ENCODE data around the gene TPP1. TPM values are rescaled to one million over a fixed set of nuclear protein-coding genes. Genes with fewer than 3 reads are reported as not detected.

TPP1 gene
- total RNA-seq, 1 donor from 2014 or later, result 72.4 TPM

DNA sequence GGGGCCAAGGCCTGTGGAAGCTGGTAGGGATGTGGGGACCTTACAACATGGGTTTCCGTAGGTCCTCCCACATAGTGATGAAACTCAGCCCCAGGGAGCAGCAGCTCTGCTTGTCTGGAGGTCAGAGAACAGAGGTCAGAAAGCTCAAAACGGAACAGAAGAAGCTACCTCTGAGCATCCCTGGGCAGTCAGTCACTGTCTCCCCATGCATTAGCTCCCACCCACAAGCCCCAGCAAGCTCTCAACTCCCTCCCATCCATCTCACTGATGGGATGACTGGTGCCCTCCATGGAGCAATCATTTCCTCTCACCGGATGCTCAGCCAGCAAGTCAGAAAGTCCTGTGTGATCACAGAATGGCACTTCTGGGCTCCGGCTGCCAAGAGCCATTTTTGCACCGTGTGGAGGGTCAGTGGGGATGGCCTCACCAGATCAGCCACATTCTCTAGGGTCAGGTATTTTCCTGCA is 1.9 kb downstream of the TPP1 start:
- Histone ChIP-seq H3K27me3 (ENCODE audit: control insufficient read depth, insufficient read depth, low read length) (no peaks in the 10 kb centered on the region), H3K4me3 (ENCODE audit: low read depth, low read length) (no peak overlapping the region), H3K36me3 (ENCODE audit: control insufficient read depth, insufficient read depth, low read length) (peaks cover 1% of the 10 kb centered on the region)
- TF ChIP-seq, protein P1, sequence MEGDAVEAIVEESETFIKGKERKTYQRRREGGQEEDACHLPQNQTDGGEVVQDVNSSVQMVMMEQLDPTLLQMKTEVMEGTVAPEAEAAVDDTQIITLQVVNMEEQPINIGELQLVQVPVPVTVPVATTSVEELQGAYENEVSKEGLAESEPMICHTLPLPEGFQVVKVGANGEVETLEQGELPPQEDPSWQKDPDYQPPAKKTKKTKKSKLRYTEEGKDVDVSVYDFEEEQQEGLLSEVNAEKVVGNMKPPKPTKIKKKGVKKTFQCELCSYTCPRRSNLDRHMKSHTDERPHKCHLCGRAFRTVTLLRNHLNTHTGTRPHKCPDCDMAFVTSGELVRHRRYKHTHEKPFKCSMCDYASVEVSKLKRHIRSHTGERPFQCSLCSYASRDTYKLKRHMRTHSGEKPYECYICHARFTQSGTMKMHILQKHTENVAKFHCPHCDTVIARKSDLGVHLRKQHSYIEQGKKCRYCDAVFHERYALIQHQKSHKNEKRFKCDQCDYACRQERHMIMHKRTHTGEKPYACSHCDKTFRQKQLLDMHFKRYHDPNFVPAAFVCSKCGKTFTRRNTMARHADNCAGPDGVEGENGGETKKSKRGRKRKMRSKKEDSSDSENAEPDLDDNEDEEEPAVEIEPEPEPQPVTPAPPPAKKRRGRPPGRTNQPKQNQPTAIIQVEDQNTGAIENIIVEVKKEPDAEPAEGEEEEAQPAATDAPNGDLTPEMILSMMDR (IDR thresholded peaks at IDR 0.05; ENCODE audit: insufficient read depth, low read length, poor library complexity, severe bottlenecking), result no peak
- no peak for DNase-seq (ENCODE audit: low read depth)

DNA sequence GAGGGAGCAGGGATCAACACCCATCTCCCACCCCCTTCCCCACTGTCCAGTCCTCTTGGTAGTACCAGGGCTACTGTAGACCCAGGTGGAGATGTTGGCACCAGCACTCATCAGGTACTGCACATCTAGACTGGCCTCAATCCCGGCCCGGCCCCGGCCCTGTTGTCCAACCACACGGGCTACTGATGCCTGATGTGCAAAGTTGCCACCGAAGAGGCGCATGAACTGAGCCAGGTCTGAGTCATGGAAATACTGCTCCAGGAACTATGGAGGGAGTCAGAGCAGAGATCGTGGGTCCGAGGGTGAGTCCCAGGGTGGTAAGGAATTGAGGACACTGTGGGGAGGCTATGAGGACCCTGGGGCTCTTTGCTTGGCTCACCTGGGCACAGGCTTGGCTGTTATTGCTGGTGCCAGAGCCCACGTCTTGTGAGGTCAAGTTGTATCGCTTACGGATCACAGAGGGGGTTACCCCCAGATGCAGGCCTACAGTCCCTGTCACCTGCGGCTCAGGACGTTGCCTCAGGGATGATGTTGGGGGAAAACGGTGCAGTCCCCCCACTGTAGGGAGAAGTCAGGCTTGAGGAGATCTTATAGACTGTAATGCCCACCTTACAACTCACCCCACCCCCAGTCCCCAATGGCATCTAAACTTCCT is 2.5 kb downstream of the TPP1 start:
- no peak for DNase-seq (ENCODE audit: low read depth)
- H3K27me3 ChIP-seq (ENCODE audit: control insufficient read depth, insufficient read depth, low read length), result no peaks in the 10 kb centered on the region
- TF ChIP-seq, protein P1 (IDR thresholded peaks at IDR 0.05; ENCODE audit: insufficient read depth, low read length, poor library complexity, severe bottlenecking), result no peak
- H3K36me3 ChIP-seq (ENCODE audit: control insufficient read depth, insufficient read depth, low read length), result peaks cover 1% of the 10 kb centered on the region
- no peak overlapping the region for H3K4me3 ChIP-seq (ENCODE audit: low read depth, low read length)

DNA sequence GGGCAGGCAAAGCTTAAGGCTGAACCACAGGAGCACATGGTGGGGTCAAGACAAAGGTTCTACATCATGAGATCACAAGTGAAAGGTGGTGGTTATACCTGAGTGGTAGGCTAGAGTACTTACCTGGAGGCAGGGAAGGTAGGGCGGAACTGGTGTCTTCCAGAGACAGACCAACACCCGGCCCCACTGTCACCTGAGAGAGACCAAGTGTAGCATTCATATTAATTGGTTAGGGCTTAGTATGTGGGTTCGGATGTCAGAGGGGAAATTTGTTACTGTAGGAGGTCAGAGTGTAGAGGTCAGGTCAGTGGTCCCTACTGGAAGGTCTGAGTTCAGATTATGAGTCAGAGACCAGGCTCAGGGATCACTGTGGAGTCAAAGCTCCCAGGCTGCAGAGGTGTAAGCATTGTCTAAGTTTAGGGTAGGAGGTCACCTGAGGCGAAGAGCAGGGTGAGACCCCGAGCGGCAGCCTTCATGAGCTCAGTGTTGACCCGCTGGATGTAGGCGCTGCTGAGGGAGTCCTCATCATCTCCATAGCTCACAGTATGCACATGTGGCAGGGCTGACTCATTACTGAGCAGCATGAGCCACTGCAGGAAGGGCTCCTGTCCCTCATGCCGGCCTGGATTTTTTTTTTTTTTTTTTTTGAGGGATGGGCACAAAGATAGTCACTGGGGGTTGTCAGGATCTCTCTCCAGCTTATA is 3.2 kb downstream of the TPP1 start:
- no peak for DNase-seq (ENCODE audit: low read depth)
- TF ChIP-seq, protein P1 (IDR thresholded peaks at IDR 0.05; ENCODE audit: insufficient read depth, low read length, poor library complexity, severe bottlenecking), result no peak
- Histone ChIP-seq H3K4me3 (ENCODE audit: low read depth, low read length) (no peak overlapping the region), H3K36me3 (ENCODE audit: control insufficient read depth, insufficient read depth, low read length) (peaks cover 1% of the 10 kb centered on the region), H3K27me3 (ENCODE audit: control insufficient read depth, insufficient read depth, low read length) (no peaks in the 10 kb centered on the region)

DNA sequence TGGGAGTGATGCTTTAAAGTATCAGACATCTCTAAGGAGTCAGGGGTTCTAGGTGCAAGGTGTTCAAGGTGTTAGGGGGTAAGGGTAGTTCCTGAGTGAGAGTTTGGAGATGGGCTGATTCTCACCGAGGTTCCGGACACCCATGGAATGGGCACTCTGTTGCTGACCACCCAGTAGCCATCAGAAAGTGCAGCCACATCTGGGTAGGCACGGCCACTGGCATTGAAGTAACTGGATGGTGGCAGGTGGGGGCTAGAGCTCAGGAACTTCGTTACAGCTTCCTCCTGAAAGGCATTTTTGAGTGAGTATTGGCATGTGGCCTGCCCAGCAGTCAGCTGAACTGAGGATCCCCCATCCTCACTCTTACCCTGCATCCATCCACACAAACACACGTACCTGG is 4.2 kb downstream of the TPP1 start:
- TF ChIP-seq, protein P1 (IDR thresholded peaks at IDR 0.05; ENCODE audit: insufficient read depth, low read length, poor library complexity, severe bottlenecking), result no peak
- Histone ChIP-seq H3K4me3 (ENCODE audit: low read depth, low read length) (no peak overlapping the region), H3K27me3 (ENCODE audit: control insufficient read depth, insufficient read depth, low read length) (no peaks in the 10 kb centered on the region), H3K36me3 (ENCODE audit: control insufficient read depth, insufficient read depth, low read length) (peaks cover 3% of the 10 kb centered on the region)
- DNase-seq (ENCODE audit: low read depth), result no peak

DNA sequence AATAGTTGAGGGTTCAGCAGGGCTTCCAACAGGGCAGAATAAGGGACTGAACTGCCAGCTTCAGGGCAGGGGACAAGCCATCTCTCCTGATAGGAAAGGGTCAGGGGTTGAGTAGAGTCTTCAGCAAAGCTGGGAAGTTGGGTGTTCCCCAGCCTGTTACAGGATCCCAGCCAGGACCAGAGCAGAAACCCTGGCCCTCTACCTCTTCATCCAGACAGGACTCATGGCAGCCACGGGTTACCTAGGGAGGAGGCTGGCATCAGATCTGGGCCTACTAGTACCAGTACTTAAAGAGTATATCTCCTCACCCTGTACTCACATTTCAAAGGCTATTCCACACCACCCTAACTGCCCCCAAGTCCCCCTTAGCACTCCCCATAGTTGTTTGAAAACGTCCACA is 4.8 kb downstream of the TPP1 start:
- no peak for DNase-seq (ENCODE audit: low read depth)
- Histone ChIP-seq H3K4me3 (ENCODE audit: low read depth, low read length) (no peak overlapping the region), H3K27me3 (ENCODE audit: control insufficient read depth, insufficient read depth, low read length) (no peaks in the 10 kb centered on the region), H3K36me3 (ENCODE audit: control insufficient read depth, insufficient read depth, low read length) (peaks cover 4% of the 10 kb centered on the region)
- TF ChIP-seq, protein P1 (IDR thresholded peaks at IDR 0.05; ENCODE audit: insufficient read depth, low read length, poor library complexity, severe bottlenecking), result no peak
